HG03095 (cell line): ENCODE measurements around the gene ADRB2.

Experiments
- ATAC-seq: cut with Tn5 transposase; IDR thresholded peaks from one replicate; pipeline ENCODE4 v1.9.1; 2021; ENCODE audit warnings: moderate library complexity; ENCODE audit not compliant: unreplicated experiment

Gene ADRB2

GRCh38 chr5:148805326-148806290 is 20.8 kb upstream of the ADRB2 start:
- ATAC-seq = peak; percentile 42

GRCh38 chr5:148806520-148806931 is 19.9 kb upstream of the ADRB2 start:
- ATAC-seq = no peak

- ATAC-seq = no peak
Measured at GRCh38 chr5:148807851-148808250, 18.6 kb upstream of the ADRB2 start.

- peak; percentile 63 for ATAC-seq
Measured at GRCh38 chr5:148808864-148809642, 17.4 kb upstream of the ADRB2 start.

GRCh38 chr5:148809781-148810524 is 16.5 kb upstream of the ADRB2 start:
- no peak for ATAC-seq

- ATAC-seq = no peak
Measured at GRCh38 chr5:148810823-148811222, 15.6 kb upstream of the ADRB2 start.

- no peak for ATAC-seq
Measured at GRCh38 chr5:148811756-148812155, 14.7 kb upstream of the ADRB2 start.

- ATAC-seq = no peak
Measured at GRCh38 chr5:148815086-148815485, 11.3 kb upstream of the ADRB2 start.

GRCh38 chr5:148815578-148815977 is 10.8 kb upstream of the ADRB2 start:
- ATAC-seq = no peak

- ATAC-seq = no peak
Measured at GRCh38 chr5:148816357-148816756, 10.1 kb upstream of the ADRB2 start.

GRCh38 chr5:148816782-148817181 is 9.6 kb upstream of the ADRB2 start:
- ATAC-seq = no peak

GRCh38 chr5:148817606-148818005 is 8.8 kb upstream of the ADRB2 start:
- no peak for ATAC-seq

GRCh38 chr5:148820461-148821395 is 5.7 kb upstream of the ADRB2 start:
- no peak for ATAC-seq

GRCh38 chr5:148823871-148824270 is 2.5 kb upstream of the ADRB2 start:
- ATAC-seq = no peak

GRCh38 chr5:148825716-148826052 is 727 bp upstream of the ADRB2 start:
- peak; percentile 3 for ATAC-seq

- no peak for ATAC-seq
Measured at GRCh38 chr5:148826739-148827070, 294 bp downstream of the ADRB2 start.

GRCh38 chr5:148827723-148828122 is 1.3 kb downstream of the ADRB2 start:
- ATAC-seq = no peak

- no peak for ATAC-seq
Measured at GRCh38 chr5:148828511-148829247, 2.3 kb downstream of the ADRB2 start.

- ATAC-seq = no peak
Measured at GRCh38 chr5:148829248-148829594, 2.8 kb downstream of the ADRB2 start.

- no peak for ATAC-seq
Measured at GRCh38 chr5:148829734-148830133, 3.3 kb downstream of the ADRB2 start.
